OCI-LY3 (cell line): ENCODE measurements around the gene POU5F1.

ENCODE experiments used
- CTCF ChIP-seq: fragments of 200-600, 300-600 bp; sonication (generic); IDR thresholded peaks from 2 replicates; pipeline ENCODE4 v1.5.1; 2014; ENCODE audit warnings: antibody characterized with exemption, low read length, low read depth
- EZH2phosphoT487 ChIP-seq: fragments of 200-600 bp; shearing (Covaris generic); IDR thresholded peaks from 2 replicates; pipeline ENCODE4 v1.6.1; 2018; ENCODE audit warnings: antibody characterized with exemption, mixed run types, low read depth

GRCh38 chr6:31174378-31174777 is 3.9 kb upstream of the POU5F1 start:
- TF ChIP-seq CTCF (no peak), EZH2phosphoT487 (no peak)
